HepG2 (cell line): ENCODE data around the gene GNG3. TPM values are rescaled to one million over a fixed set of nuclear protein-coding genes. Genes with fewer than 3 reads are reported as not detected.

Experiments used
- ELF3 ChIP-seq: IDR thresholded peaks from 2 replicates; pipeline ENCODE4 v1.6.1; 2016; ENCODE audit warnings: missing genetic modification reagents, missing compliant biosample characterization
- GATA4 ChIP-seq: sonication (generic); IDR thresholded peaks from 2 replicates; pipeline ENCODE4 v1.6.1; 2016; ENCODE audit warnings: antibody characterized with exemption, low read depth, borderline replicate concordance
- HNF1B ChIP-seq: sonication (generic); formaldehyde crosslinking; IDR thresholded peaks from 2 replicates; pipeline ENCODE4 v1.5.1; 2020; ENCODE audit warnings: mild to moderate bottlenecking, moderate library complexity, missing genetic modification reagents
- NCOA5 ChIP-seq: sonication (generic); formaldehyde crosslinking; IDR thresholded peaks from 2 replicates; pipeline ENCODE4 v1.4.0; 2020; ENCODE audit warnings: missing genetic modification reagents
- SKIL ChIP-seq: sonication (generic); formaldehyde crosslinking; IDR thresholded peaks from 2 replicates; pipeline ENCODE4 v1.8.0; 2022; ENCODE audit warnings: missing genetic modification reagents, mild to moderate bottlenecking, moderate library complexity, borderline replicate concordance
- SMARCC2 ChIP-seq: fragments of 450-650 bp; IDR thresholded peaks from 2 replicates; pipeline ENCODE4 v1.6.1; 2017; ENCODE audit warnings: antibody characterized with exemption, mild to moderate bottlenecking
- SMC3 ChIP-seq: IDR thresholded peaks from 2 replicates; pipeline ENCODE4 v1.6.1; 2011; ENCODE audit warnings: low read length, improper control_type of control experiment
- SP1 ChIP-seq, 2 experiments: fragments of 450-650 bp in 1 of 2; sonication (generic) in 1 of 2; formaldehyde crosslinking in 1 of 2; IDR thresholded peaks; 2 replicates each; pipeline versions ENCODE4 v1.4.0 to v1.6.1; 2016 to 2020; ENCODE audit warnings: missing genetic modification reagents in 1 of 2
- TEAD2 ChIP-seq: sonication (generic); formaldehyde crosslinking; IDR thresholded peaks from 2 replicates; pipeline ENCODE4 v1.9.0; 2021; ENCODE audit warnings: missing genetic modification reagents
- THAP8 ChIP-seq: sonication (generic); formaldehyde crosslinking; IDR thresholded peaks from 2 replicates; pipeline ENCODE4 v1.5.1; 2020; ENCODE audit warnings: missing genetic modification reagents, mild to moderate bottlenecking, borderline replicate concordance
- ZBTB46 ChIP-seq: sonication (generic); formaldehyde crosslinking; IDR thresholded peaks from 2 replicates; pipeline ENCODE4 v1.4.0; 2020; ENCODE audit warnings: mild to moderate bottlenecking, missing genetic modification reagents, borderline replicate concordance
- ZHX2 ChIP-seq, 2 experiments: sonication (generic) in 1 of 2; formaldehyde crosslinking in 1 of 2; IDR thresholded peaks; 2 replicates each; pipeline versions ENCODE4 v1.6.1 to v1.9.0; 2014 to 2022; ENCODE audit warnings: antibody characterized with exemption in 1 of 2, borderline replicate concordance in 1 of 2, inconsistent platforms in 1 of 2, low read depth in 1 of 2, missing genetic modification reagents in 1 of 2
- ZNF354B ChIP-seq: sonication (generic); formaldehyde crosslinking; IDR thresholded peaks from 2 replicates; pipeline ENCODE4 v1.8.0; 2022; ENCODE audit warnings: mild to moderate bottlenecking, missing genetic modification reagents
- ZNF557 ChIP-seq: sonication (generic); formaldehyde crosslinking; IDR thresholded peaks from 2 replicates; pipeline ENCODE4 v1.4.0; 2020; ENCODE audit warnings: missing genetic modification reagents
- ZSCAN9 ChIP-seq: IDR thresholded peaks from 2 replicates; pipeline ENCODE4 v1.6.1; 2016; ENCODE audit warnings: borderline replicate concordance
- polyA plus RNA-seq, 8 experiments: library from polyadenylated mRNA; depleted of rRNA in 3 of 8; stranded (reverse) in 7 of 8; unstranded in 1 of 8; fragments of >200 nt; fragmentation: Illumina TruSeq in 4 of 8; extraction: Trizol in 4 of 8; gene quantifications; 2 replicates each; pipeline versions ENCODE4 v1.2.1 to v1.2.3, GENCODE V29; 2011 to 2016; ENCODE audit warnings: low read depth in 4 of 8, missing spikeins in 1 of 8, mixed read lengths in 1 of 8; ENCODE audit not compliant: insufficient read depth in 1 of 8
- total RNA-seq, 5 experiments: library from RNA; depleted of rRNA; stranded (reverse); fragments of >200 nt; fragmentation: Illumina TruSeq; extraction: Trizol; gene quantifications; 2 replicates each; pipeline ENCODE4 v1.2.3, GENCODE V29; 2016; ENCODE audit warnings: low read depth in 1 of 5

The GNG3 gene
- total and polyA plus RNA-seq, 2 of the 13 experiments (the other 11 are each of a cell fraction or from before 2014, with no cell fraction given), result not detected

- TF ChIP-seq GATA4 (peak; percentile 15; the same call in 1 of the 2 replicates), HNF1B (CRISPR knock-in tag) (peak; percentile 63; the same call in 1 of the 2 replicates), SMC3 (no peak), TEAD2 (CRISPR knock-in tag) (no peak), THAP8 (CRISPR knock-in tag) (no peak), ZHX2 (IDR thresholded peaks at IDR 0.05; ENCODE audit: low read depth) (no peak), ZHX2 (CRISPR knock-in tag; IDR thresholded peaks at IDR 0.05; ENCODE audit: borderline replicate concordance) (no peak), ZNF557 (no peak), NCOA5 (CRISPR knock-in tag) (no peak), ZSCAN9 (peak; percentile 60; the same call in 1 of the 2 replicates), SP1 (IDR thresholded peaks at IDR 0.05) (no peak), SP1 (CRISPR knock-in tag; IDR thresholded peaks at IDR 0.05) (no peak; the same call in 1 of the 2 replicates), SMARCC2 (no peak), ZNF354B (CRISPR knock-in tag) (no peak), ZBTB46 (CRISPR knock-in tag) (no peak), SKIL (CRISPR knock-in tag) (no peak), ELF3 (peak; percentile 82)
Observed at GRCh38 chr11:62678770-62679696, 28.4 kb upstream of the GNG3 start, which contains the start of gene UBXN1 (continued).
